ENCODE measurements around the gene KCTD18.

KCTD18 gene

DNA sequence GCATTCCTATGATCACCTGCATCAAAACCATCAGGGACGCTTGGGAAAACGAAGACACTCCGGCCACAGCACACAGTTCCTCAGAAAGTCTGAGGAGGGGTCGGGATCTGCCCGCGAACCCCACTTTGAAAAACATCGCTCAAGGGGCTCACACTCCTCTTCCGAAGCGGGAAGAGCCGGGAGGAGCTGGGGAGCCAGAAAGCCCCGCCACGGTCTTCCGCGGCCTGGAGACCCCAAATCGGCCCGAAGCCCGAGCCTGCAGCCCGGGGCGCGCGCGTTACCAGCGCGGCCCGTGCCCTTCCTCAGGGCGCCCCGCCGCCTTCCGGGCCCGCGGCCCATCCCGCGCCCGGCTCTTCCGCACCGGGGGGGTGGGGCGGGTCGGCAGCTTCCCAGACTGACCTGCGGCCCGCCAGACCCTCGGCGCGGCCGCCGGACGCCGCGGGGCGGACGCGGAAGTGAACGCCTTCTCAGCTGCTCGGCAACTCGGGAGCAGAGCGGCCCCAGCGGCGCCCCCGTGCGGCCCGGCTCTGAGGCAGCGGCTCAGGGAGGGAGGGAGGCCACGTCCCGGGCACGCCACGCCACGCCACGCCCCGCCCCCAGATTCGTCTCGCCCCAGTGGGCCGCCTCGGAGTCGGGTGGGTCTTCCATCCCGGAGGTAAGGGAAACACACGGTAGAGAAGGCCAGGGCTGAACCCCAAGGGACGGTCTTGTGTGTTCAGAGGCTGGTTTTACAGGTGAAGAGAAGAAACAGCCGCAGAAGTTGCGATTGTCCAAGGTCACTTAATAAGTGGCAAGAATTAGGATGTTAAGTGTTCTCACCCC is at the start of gene KCTD18:
Gene KCTD18 (minus strand): TSS at position 457 of the 822 bp plus-strand sequence. CDS start 3,052 bp downstream, outside the sequence.
- peak; percentile 71 for DNase-seq

DNA sequence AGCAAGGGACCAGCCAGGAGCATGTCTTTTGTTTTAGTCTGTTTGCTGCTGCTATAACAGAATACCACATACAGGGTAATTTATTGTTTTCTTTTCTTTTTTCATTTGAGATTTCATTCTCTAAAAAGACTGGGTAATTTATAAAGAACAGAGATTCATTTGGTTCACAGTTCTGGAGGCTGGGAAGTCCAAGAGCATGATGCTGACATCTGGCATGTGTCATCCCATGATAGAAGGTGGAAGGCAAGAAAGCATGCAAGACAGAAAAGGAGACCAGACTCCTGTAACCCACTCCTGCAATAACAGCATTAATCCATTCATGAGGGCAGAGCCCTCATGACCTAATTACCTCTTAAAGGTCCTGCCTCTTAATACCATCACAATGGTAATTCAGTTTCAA is 30.9 kb upstream of the KCTD18 start:
- no peak for DNase-seq

DNA sequence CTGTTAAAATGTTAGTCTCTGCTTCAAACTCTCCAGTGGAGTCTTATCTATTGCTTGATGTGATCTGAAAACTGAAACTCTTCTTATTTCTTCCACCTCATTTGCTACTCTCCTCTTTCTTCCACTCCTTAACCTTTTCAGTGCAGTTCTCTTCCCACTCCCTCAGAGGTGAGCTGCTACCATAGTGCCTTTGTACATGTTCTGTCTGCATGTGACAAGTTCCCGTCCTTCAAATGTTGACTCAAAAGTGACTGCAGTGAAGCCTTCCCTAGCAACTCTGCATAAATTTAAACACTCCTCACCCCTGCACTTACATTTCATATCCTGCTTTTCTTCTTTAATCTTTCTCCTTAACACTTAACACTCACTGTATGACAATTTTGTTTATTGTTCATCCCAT is 28.3 kb upstream of the KCTD18 start:
- DNase-seq = no peak

- no peak for DNase-seq
Observed at GRCh38 chr2:200534572-200534971, 24.7 kb upstream of the KCTD18 start.

GRCh38 chr2:200533754-200534153 is 23.9 kb upstream of the KCTD18 start:
- no peak for DNase-seq

DNA sequence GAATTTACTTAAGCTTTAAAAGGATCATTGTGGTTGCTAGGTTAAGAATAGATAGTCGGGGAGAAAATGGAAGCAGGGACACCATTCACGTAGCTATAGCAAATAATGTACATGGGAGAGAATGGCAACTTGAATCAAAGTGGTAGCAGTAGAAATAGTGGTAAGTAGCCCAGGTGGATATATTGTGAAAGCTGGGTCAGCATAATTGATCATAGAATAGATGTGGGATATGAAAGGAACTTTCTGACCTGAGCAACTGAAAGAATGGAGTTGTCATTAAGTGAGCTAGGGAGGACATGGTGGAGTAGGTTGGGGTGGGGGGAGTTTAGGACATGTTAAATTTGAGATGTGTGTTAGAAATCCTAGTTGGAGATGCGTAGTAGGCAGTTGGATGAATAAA is 18.4 kb upstream of the KCTD18 start:
- DNase-seq = no peak

DNA sequence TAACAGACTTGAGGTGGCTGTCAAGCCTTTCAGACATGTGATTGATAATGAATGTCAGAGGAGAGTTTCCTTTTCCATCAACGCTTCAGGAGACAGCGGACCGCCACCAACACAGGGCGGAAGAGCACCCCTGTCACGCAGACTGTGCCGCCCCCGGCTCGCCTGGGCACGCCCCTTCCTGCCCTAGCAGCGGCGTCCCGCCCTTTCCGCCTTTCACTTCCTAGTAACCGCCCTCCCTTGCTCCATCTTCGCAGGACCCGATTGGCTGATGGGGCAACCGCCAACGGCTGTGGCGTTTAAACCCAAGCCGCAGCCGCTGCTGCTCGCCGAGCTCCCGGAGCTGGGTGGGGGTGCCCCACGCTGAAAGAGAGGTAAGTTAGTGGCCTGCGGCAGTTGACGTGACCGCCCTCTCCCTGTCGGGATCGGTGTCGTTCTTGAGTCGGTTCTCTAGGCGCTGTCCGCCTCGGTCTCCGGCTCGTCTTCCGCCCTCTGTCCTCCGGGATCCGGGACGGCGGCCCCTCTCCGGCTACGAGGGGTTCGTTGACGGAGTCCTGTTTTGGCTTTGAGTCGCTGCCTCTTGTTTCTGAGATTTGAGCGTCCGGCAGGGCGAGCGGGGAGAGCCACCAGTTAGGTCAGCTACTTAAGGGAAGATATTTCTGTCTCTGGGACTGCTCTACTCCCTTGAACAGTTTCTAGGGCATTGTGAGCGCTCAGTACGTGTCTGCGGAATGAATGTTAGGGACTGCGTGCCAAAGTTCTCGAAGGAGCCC is 16.2 kb upstream of the KCTD18 start, which contains the start of gene SGO2:
Gene SGO2 (plus strand): TSS at position 326 of the 770 bp plus-strand sequence. CDS start 6,769 bp downstream, outside the sequence.
- peak; percentile 92 for DNase-seq

- DNase-seq = no peak
Observed at GRCh38 chr2:200525551-200525881, 15.6 kb upstream of the KCTD18 start.

GRCh38 chr2:200525066-200525465 is 15.2 kb upstream of the KCTD18 start:
- no peak for DNase-seq

- DNase-seq = no peak
Observed at GRCh38 chr2:200523604-200524003, 13.7 kb upstream of the KCTD18 start.

- DNase-seq = no peak
Observed at GRCh38 chr2:200523158-200523557, 13.3 kb upstream of the KCTD18 start.

DNA sequence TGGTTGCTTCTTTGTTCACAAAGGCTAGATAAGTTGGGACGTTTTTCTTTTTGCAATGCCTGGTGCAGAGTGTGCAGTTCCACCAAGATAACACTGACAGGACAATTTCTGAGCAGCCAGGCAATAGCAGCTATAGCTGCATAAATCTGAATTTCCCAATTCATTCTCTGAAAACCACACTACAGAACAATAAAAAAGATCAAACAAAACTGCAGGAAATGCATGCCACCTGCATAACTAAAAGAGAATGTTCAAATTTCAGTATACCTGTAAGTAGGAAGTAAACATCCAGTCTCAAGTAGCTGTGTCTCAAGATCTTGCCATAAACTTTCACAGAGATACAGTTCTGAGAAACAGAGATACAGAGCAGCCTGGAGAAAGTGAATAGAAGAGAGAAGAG is 5.3 kb upstream of the KCTD18 start:
- DNase-seq = no peak

DNA sequence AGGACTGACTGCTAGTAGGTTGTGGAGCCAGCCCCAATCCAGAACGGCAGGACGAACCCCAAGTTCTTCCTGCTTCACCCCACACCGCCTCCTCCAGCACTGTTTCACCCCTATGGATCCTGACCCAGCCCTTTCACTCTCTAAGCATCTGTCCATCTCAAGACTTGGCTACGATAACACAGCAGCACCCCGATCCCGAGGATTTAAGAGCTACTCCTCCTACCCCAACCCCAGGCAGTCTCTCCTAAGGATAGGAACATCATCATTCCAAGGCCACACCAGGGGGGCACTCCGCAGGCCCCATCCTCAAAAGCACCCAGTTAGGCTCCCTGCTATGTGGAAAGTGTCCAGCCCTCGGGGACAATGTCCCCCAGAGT is 645 bp downstream of the KCTD18 start:
- no peak for DNase-seq

DNA sequence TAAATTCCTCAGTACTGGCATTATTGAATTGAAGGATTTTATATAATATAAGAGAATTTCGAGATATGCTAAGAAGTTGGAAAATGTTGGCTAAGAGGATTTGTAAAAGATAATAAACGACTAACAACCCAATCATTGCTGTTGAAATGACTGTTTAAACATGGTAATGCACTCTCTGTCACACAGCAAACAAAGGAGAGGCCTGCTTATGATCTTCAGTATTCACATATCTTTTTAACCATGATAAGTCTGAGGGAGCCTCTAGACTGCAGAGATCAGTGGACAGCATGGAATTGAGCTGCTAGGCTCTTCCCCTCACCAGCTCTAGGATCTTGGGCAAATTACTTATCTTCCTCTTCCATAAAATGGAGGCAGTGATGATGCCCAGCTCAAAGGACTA is 2.7 kb downstream of the KCTD18 start:
- DNase-seq = no peak

DNA sequence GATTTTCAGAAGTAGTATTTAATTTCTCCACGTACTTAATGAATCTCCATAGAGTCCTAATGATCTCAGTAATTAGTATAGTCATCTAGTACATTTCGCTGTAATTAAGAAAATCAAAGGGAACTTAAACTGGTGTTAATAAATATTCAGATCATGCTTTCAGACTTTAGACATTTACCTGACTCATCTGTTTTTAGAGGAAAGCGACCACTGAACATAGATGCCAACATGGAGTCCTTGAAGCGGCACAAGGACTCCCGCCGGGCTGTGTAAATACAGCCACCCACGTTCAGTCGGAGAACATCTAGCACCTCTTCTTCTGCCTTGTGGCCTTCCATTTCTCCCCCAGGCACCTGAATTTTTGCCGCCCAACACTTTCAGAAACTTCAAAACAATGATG is 3.2 kb downstream of the KCTD18 start:
- DNase-seq = no peak

GRCh38 chr2:200502196-200502595 is 7.7 kb downstream of the KCTD18 start:
- DNase-seq = no peak

- no peak for DNase-seq
Observed at GRCh38 chr2:200498402-200499162, 11.3 kb downstream of the KCTD18 start.

DNA sequence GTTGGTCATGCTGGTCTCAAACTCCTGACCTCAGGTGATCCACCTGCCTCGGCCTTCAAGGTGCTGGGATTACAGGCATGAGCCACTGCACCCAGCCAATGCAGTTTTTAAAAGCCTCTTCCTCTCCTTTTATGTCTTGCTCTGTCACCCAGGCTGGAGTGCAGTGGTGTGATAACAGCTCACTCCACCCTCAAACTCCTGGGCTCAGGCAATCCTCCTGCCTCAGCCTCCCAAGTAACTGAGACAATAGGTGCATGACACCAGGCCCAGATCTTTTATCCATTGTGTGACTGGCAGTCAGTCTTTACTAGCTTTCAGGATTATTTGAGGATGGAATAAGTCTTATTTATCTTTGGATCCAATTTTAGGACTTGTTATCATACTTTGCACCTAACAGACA is 13.2 kb downstream of the KCTD18 start:
- no peak for DNase-seq

DNA sequence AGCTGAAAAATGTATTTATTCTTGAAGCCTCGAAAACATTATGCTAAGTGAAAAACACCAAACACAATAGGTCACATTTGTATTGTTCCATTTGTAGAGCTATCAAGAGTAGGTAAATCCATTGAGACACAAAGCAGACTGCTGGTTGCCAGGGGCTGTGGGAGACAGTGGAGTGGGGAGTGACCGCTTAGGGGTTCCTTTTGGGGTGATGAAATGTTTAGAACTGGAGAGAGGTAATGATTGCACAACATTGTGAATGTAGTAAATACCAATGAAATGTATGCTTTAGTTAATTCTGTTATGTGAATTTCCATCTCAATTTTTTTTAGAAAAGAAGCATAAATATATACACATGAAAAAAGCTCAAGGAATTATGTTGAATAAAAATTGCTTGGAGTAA is 15.8 kb downstream of the KCTD18 start:
- no peak for DNase-seq

GRCh38 chr2:200492656-200493055 is 17.2 kb downstream of the KCTD18 start:
- no peak for DNase-seq

- DNase-seq = no peak
Observed at GRCh38 chr2:200490001-200490400, 19.9 kb downstream of the KCTD18 start.

DNA sequence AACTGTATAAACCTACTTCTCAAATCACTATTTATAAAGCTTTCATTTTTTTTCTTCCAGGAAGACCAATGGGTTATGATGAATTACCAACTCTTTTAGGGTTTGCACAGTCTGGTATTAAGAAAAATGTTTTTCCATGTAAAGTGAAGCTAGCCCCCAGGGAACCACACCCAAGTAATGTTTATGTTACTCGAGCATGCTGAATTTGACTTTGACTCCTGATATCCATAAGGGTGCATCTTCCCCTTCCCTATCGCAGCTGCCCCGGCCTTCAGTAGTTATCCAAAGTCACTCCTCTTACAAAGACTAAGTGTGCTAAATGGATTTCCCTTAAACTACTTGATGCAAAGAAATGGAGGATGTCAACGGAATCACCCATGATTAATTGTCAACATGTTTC is 21.7 kb downstream of the KCTD18 start:
- no peak for DNase-seq

GRCh38 chr2:200486529-200486928 is 23.3 kb downstream of the KCTD18 start:
- DNase-seq = no peak

- no peak for DNase-seq
Observed at GRCh38 chr2:200484934-200485333, 24.9 kb downstream of the KCTD18 start.
